GM06990 (cell line): ENCODE data around the gene MSI2.

Experiments used
- DNase-seq: peaks from one replicate; pipeline ENCODE4 v3.0.0-alpha.2; 2011; ENCODE audit not compliant: insufficient read length; ENCODE audit errors: extremely low read depth
- H3K27me3 ChIP-seq: replicated peaks from 2 replicates; pipeline ENCODE4 v1.6.0; 2011; ENCODE audit warnings: low read length; ENCODE audit not compliant: control insufficient read depth, insufficient read depth
- H3K36me3 ChIP-seq: 2 replicates; pipeline ENCODE4 v1.5.1; 2011; ENCODE audit warnings: low read length; ENCODE audit not compliant: control insufficient read depth, insufficient read depth
- H3K4me3 ChIP-seq: replicated peaks from 2 replicates; pipeline ENCODE4 v1.5.1; 2011; ENCODE audit warnings: low read depth, mild to moderate bottlenecking, control low read depth, low read length
- TF ChIP-seq, protein P1 (sequence below): IDR thresholded peaks from 2 replicates; pipeline ENCODE4 v1.5.1; 2011; ENCODE audit warnings: low read length, control low read depth, mild to moderate bottlenecking, inconsistent platforms; ENCODE audit not compliant: insufficient read depth, poor library complexity, severe bottlenecking

Gene MSI2

DNA sequence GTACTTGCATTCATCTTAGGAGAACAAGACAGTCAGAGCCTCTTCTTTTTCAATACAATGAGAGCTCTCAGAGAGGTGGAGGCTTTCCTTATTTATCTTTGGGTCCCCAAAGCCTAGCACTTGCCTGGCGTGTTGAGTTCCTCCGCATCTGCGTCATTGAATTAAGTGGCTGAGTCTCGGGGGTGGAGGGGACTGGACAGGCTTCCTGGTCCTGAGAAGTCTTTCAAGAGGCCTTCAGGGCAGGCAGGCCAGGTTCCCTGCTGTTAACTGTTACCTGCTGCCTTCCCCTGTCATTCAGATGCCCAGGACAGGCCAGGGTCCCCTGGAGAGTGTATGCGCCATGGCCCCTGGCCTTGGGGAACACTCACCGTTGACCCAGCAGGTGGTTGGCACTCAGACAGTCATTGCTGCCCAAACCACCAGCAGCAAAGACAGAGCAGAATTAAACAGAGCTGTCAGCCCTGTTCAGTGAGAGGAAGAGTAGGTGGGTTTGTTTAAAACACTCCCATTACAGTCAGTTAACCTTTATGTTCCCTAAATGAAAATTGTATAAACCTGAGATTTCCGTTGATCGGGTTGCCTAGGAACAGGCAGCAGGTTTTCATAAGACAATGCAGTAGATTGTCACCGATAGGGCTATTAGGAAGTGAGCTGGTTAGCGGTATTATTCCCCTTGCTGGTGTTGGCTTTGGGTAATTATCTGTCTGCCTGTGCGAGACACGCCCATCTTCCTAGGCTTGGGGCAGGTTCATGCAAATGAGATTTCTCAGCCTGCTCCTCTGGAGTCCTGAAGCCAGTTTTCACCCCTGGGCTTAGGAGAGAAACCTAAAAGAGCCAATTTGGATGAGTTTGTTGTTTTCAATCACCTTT, 356.1 kb downstream of the MSI2 start:
- H3K36me3 ChIP-seq = peaks cover 5% of the 10 kb centered on the region
- no peak overlapping the region for H3K4me3 ChIP-seq
- no peak for DNase-seq

DNA sequence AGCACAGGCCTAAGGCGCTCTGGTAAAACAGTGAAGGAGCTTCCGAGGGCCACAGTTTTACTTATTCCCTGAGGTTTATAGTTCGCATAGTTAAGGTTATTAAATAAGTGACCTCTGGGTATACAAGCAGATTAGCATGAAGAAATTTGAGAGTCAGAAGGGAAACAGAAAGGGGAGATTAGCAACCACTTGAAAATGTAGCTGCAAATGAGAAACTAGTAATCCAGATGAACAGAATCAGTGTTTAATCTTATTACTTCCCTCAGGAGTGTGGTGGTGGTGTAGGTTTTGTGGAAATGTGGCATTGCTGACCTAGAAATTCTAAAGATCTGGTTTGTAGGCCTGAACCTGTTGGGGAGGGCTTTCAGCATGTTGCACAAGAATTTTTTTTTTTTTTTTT, 358.4 kb downstream of the MSI2 start:
- Histone ChIP-seq H3K27me3 (no peaks in the 10 kb centered on the region), H3K4me3 (no peak overlapping the region), H3K36me3 (peaks cover 9% of the 10 kb centered on the region)
- DNase-seq = no peak
- TF ChIP-seq, protein P1, sequence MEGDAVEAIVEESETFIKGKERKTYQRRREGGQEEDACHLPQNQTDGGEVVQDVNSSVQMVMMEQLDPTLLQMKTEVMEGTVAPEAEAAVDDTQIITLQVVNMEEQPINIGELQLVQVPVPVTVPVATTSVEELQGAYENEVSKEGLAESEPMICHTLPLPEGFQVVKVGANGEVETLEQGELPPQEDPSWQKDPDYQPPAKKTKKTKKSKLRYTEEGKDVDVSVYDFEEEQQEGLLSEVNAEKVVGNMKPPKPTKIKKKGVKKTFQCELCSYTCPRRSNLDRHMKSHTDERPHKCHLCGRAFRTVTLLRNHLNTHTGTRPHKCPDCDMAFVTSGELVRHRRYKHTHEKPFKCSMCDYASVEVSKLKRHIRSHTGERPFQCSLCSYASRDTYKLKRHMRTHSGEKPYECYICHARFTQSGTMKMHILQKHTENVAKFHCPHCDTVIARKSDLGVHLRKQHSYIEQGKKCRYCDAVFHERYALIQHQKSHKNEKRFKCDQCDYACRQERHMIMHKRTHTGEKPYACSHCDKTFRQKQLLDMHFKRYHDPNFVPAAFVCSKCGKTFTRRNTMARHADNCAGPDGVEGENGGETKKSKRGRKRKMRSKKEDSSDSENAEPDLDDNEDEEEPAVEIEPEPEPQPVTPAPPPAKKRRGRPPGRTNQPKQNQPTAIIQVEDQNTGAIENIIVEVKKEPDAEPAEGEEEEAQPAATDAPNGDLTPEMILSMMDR = no peak

More for the DNA sequence above, 356.1 kb downstream of the MSI2 start:
- no peaks in the 10 kb centered on the region for H3K27me3 ChIP-seq
- TF ChIP-seq, protein P1 = no peak

DNA sequence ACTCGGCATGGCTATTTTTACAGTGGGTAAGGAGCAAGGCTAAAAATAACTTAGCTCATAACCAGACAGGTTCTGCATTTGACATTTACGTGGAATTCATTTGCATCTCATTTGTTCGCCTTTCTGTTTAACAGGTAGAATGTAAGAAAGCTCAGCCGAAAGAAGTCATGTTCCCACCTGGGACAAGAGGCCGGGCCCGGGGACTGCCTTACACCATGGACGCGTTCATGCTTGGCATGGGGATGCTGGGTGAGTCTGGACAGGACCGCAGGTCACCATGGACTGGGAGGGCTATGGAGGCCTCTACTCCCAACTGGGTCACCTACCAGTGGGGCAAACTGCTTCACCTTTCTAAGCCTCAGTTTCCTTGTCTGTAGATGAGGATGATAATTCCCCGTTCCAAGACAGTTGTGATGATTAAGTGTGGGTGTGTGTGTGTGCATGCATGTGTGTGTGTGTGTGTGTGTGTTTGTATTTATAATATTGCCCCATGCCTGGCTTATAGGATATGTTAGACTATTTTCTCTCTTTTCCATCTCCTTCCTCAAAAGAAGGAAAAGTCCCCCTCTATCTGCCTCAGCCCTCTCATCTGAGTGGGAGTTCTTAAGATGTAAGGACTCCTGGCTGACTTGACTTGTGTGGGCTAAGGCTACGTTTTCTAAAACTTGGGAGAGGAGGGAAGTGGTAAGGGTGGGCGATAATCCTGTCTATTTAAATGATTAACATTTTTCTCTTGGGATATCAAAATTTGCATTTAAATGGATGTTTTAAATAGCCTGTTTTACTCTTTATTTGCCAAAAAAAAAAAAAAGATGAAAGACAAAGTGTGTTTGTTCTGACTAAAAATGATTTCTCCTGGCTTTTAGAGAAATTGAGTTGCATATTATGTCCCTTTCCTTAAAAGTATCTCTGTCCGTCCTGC, 359.8 kb downstream of the MSI2 start:
- TF ChIP-seq, protein P1 = no peak
- Histone ChIP-seq H3K36me3 (peaks cover 9% of the 10 kb centered on the region), H3K27me3 (no peaks in the 10 kb centered on the region), H3K4me3 (no peak overlapping the region)
- DNase-seq = no peak

DNA sequence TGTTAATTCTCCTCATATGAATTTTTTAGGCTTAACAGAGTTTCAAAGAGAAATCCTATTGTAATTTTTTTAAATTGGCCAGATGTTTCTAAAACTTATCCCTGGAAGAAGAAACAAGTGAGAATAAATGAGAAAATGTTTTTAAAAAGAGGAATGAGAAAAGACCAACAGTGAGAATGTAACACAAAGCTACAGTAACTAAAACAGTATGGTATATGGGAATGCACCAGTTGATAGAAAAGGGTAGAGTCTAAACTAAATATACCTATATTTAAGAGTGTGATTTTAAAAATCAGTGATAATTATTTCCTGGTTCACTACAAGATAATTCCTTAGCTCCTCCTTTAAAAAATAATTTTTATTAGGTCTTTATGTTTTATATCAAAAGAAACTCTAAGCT, 360.9 kb downstream of the MSI2 start:
- Histone ChIP-seq H3K27me3 (no peaks in the 10 kb centered on the region), H3K36me3 (peaks cover 9% of the 10 kb centered on the region), H3K4me3 (no peak overlapping the region)
- TF ChIP-seq, protein P1 = no peak
- DNase-seq = no peak

DNA sequence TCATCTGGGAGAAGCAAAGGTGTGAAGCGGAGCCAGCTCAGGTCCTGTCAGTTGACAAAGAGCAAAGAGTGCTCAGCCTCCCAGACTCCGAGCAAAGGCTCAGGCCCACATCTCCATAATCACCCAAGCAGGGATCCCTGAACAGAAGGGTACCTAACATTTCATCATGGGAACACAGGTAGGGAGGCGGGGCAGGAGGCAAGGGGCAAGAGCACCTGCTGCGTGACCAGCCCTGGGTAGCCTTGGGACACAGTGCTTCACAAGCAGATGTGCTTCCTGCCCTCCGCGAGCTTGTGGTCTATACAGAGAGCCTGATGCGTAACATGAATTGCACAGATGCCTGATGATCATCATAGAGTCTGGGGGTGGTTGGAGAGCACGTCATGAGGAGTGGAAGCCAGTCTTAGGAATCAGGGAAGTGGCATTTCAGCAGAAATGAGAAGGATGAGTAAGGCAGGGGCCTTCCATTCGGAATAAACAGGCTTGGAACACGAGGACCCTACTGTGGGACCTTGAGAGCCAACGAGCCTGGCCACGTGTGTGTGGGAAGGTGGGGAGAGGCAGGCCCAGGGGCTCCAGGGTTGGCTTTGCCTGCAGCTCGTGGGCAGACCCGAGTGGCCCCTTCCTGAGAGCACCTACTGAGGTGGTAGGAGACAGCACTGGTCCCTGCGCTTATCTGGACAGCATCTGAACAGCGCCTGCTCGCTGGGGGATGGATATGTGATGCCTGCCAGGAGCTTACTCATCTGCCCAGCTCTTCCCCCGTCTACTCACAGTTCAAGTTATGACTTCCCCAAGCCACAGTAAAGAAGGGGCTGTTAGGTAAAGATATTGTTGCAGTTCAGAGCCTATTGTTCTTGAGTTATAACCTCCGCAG, 363.0 kb downstream of the MSI2 start:
- peaks cover 9% of the 10 kb centered on the region for H3K36me3 ChIP-seq
- H3K27me3 ChIP-seq = no peaks in the 10 kb centered on the region
- no peak overlapping the region for H3K4me3 ChIP-seq
- DNase-seq = no peak
- TF ChIP-seq, protein P1 = no peak
